Stimulated activated CD4-positive, alpha-beta T cell treated with anti-CD3 and anti-CD28 coated beads, Interleukin-1b, Interleukin-23, amount 100 ng/mL, for 1 hour (primary cell): ENCODE measurements around the gene GSTA2.
"Not testable (repeated sequence)": the region's sequence is repeated elsewhere in the genome, so short reads cannot be mapped to it uniquely, and the experiment has no call there.

Source experiments
- DNase-seq, 2 donors: peaks; one replicate each; pipeline ENCODE4 v3.0.0-alpha.2; 2020; ENCODE audit warnings: low read depth in 2 of 2

GSTA2 gene

DNA sequence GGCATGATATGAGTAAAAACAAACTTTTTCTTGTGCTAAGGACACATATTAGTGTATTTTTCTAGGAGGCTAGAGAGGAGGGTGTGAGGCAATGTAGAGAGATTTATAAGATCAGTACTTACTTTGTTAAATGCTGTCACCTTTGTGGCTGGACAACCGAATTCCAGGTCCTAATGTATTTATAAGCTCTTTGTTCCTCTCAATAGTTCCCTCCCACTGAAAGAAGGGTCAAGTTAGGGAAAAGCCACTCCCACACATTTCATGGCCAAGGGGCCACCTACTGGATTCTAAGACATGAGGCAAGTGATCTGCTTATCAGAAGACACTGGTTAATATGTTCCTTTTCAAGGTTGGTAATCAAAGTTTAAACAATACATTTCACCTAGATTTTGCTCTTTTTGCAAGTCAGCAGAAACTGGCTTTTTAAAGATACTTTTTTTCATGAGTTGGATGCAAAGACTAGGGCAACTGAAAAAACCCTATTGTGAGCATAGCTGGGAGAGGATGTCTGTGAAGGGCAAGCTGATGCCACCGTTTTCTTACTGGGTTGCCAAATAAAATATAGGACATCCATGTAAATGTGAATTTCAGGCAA lies at the start of gene GSTA2:
Gene GSTA2 (minus strand): TSS at position 154 of the 595 bp plus-strand sequence. CDS start 5,528 bp downstream, outside the sequence.
- DNase-seq = not testable (repeated sequence)

DNA sequence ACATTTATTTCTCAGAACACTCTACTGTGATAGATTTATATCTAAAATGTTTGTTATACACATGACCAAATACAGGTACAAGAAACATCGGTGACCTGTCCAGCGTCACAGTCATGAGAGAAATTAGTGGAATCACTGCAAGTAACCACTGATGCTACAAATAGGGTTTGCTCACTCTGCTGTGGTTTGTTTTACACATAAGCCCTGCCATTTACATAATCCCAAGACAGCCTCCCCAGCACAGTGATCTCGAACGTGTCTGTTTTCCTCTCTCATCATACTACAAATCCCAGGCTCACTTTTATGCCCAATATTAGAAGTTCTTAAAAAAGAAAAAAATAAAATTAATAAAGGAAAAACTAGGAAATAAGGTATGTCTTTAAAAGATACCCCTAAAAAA lies 46.5 kb upstream of the GSTA2 start:
- not testable (repeated sequence) for DNase-seq

DNA sequence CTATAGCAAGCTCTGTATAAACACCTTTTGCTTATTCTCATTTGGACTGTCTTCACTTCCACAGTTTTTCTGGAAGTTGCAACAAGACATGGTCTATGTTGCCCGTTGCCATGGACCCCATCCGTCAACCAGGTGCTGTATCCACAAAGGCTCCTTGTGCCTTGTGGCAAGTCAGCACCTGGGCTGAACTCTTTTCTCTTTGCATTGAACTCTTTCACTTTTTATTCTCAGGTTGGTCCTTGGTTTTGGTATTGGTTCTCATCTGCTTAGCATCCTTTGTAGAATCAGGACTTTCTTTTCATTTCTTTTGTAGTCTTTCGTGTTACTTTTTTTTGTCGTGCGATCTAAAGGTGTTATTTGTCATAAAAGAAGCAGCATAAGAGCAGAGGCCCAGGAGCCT lies 45.4 kb upstream of the GSTA2 start:
- DNase-seq = no peak

DNA sequence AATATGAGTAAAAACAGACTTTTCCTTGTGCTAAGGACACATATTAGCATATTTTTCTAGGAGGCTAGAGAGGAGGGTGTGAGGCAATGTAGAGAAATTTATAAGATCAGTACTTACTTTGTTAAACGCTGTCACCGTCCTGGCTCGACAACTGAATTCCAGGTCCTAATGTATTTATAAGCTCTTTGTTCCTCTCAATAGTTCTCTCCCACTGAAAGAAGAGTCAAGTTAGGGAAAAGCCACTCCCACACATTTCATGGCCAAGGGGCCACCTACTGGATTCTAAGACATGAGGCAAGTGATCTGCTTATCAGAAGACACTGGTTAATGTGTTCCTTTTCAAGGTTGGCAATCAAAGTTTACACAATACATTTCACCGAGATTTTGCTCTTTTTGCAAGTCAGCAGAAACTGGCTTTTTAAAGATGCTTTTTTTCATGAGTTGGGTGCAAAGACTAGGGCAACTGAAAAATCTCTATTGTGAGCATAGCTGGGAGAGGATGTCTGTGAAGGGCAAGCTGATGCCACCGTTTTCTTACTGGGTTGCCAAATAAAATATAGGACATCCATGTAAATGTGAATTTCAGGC lies 40.5 kb upstream of the GSTA2 start, which contains the start of gene GSTA1:
Gene GSTA1 (minus strand): TSS at position 149 of the 588 bp plus-strand sequence. CDS start 4,549 bp downstream, outside the sequence.
- not testable (repeated sequence) for DNase-seq

DNA sequence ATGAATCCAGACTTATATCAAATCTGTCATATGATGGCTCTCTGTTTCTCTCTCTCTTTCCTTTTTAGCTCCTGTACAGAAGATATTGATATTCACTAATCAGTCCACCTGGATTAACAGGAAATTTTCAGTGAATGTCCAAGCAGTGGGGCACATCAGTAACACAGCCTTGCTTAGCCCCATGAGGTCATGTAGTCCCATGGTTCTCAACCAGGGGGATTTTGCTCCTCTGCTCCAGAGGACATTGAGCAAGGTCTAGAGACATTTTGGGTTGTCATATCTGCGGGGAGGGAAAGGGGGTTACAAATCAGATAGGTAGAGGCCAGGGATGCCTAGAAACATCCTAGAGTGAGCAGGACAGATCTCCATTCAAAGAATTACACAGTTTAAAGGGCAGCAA lies 39.5 kb upstream of the GSTA2 start:
- DNase-seq = no peak

DNA sequence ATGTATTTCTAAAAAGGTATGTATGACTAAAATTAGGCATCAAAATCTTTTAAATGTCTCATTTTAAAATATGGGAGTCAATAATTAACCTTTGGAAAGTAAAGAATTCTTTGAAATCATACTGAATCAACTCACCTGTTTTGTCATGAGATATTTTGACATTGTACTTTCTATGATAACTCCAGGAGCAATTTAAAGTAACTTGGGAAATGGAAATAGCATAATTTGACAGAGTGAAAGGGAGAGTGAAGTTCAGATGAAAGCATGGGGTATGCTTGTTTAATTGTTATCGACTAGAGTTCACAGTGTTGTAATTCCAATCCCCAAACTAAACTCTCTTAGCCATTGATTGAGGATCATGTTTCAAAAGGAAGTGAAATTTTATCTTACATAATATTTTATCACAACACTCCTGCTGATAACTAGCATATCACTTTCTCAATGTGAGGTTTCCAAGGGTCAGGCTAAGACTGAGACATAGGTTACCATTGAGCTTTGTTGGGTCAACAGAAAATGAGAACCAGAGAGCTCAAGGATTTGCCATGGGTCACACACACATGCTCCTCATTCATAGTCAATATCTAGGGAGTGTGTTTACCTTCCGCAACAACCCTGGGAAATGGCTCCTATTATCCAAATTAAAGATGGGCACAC lies 38.0 kb upstream of the GSTA2 start:
- DNase-seq = no peak

DNA sequence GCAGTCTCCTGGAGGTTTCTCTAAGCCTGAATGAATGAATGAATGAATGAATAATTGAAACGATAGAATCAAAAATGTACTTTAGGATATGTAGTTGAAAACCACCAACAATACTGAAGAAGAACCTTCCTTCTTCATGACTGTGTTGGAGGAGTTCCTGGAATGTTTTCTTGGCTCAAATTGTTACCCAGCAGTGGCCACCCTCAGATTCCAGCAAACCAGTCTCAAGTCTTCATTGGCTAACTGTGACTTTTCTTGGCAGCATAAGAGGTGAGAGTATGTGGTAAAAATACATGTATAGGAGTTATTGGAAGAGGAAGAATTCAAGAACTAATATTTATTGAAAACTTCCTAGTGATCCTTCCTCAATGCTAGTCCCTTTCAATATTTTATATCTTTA lies 36.0 kb upstream of the GSTA2 start:
- not testable (repeated sequence) for DNase-seq

DNA sequence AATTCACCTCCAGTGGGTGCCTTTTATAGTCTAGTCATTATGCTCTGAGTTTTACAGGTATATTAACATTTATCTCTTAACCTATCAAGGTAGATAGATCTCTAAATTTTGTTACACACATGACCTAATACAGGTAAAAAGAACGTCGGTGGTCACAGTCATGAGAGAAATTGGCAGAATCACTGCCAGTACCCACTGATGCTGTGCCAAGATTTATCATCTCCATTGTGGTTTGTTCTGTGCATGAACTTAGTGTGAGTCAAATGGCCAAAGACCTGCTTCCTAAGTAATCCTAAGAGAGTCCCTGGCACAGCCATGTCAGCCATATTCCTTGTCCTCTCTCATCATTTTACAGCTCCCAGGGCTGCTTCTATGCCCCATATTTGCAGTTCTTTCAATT lies 31.1 kb upstream of the GSTA2 start:
- DNase-seq = not testable (repeated sequence)

DNA sequence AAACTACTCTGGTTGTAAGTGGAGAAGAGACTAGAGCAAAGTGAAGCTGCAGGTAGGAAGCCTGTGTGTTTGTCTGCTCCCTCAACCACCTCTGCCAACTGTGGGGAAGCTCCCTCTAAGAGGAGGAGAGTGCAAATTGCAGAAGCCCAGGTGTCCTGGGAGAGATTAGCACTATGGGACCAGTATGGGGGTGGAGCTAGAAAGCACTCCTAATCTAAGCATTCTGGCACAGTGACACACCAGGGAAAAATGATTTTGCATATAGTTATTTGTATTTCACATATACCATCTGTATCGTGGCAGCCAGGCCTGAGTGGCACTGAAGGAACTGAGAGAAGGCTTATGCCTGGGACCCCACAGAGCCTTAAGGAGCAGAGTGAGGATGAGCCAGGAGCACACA lies 27.6 kb upstream of the GSTA2 start:
- DNase-seq = no peak

DNA sequence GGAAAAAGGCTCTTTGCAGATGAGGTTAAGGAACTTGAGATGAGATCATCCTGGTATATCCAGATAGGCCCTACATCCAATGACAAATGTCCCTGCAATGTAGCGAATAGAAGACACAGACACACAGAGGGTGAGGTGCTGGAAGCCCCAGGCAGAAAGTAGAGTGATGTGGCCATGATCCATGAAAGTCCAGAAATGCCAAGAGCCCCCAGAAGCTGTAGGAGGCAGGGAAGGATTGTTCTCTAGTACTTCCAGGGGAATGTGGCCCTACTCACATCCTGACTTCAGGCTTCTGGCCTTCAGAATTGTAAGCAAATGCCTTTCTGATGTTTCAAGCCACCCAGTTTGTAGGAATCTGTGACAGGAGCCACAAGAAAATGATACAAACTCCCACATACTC lies 26.4 kb upstream of the GSTA2 start:
- DNase-seq = not testable (repeated sequence)

DNA sequence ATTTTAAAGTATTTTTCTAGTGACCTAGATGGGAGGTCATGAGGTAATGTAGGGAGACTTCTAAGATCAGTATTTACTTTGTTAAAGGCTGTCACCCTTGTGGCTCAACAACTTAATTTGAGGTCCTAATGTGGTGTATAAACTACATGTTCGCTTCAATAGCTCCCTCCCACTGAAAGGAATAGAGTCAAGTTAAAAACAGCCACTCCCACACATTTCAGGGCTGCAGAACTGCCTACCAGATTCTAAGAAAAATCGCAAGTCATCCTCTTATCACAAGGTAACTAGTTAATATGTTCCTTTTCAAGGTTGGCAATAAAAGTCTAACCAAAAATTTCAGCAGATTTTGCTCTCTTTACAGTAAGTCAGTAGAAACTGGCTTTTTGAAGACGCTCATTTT lies 25.2 kb upstream of the GSTA2 start:
- no peak for DNase-seq

DNA sequence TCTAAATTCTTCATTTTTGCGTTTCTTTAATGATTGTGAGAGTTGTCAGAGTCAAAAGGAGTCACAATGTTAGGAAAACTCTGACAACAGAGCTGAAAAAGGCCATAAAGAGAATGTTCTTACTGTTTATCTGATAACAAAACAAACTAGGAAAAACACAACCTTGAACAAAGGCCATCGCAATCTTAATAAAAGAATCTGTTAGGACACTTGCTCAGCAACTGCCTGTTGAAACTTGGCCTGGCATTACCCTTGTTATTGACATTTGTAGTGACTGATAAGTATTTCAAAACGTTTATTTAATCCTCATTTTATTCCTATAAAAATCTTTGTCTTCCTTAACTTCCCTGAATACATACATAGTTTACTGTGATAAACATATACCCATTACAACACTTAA lies 24.6 kb upstream of the GSTA2 start:
- no peak for DNase-seq

DNA sequence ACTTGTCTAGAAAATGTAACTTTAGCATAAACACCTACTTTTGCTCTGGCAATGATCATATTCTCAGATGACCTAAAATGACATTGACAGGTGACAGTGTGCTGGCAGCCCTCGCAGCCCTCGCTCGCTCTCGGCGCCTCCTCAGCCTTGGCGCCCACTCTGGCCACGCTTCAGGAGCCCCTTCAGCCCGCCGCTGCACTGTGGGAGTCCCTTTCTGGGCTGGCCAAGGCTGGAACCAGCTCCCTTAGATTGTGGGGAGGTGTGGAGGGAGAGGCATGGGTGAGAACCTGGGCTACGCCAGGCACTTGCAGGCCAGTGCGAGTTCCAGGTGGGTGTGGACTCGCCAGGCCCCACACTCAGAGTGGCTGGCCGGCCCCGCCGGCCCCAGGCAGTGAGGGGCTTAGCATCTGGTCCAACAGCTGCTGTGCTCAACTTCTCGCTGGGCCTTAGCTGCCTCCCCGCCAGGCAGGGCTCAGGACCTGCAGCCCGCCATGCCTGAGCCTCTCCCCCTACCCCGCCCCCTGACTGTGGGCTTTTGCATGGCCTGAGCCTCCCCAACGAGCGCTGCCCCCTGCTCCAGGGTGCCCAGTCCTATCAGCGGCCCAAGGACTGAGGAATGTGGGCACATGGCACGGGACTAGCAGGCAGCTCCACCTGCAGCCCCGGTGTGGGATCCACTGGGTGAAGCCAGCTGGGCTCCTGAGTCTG lies 23.1 kb upstream of the GSTA2 start:
- DNase-seq = no peak

DNA sequence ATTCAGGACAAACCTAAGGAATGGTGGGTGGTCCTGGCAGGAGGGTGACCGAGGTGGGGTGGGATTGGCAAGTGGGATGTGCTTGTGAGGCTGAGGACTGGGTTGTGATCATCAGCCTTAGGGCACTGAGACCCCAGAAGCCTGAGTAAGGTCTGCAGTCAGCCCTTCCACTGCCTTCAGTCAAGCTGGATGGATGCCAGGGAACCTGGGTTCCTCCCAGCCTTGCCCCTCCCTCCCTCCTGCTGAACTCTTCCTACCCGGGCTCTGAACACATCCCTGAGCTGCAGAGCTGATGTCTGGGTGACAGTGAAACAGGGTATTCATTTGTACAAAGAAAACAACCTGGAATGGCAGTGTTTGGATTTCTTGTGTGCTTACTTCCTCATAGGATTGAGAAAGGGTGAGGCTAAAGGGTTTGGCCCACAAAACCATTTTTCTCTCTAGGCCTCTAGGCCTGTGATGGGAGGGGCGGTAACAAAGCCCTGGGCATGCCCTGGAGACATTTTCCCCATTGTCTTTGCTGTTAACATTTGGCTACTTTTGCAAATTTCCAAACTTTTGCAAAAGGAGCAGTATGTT lies 19.5 kb upstream of the GSTA2 start:
- DNase-seq = not testable (repeated sequence)

DNA sequence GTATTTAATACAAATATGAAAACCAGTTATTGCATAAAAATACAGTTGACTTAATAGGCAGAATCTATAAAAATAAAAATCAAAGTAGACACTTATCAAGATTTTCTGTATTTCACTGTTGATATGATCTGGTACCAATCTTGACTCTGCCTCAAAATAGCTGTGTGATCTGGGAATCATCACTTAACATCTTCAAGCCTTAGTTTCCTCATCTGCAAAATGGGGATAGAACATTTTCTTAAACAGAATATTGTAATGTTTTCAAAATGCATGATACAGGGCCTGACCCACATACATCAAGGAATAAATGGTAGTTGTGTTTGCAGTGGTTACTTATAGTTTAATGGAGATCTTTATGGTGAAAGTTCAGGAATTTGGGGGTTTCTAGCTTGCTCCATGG lies 18.9 kb upstream of the GSTA2 start:
- DNase-seq = not testable (repeated sequence)

DNA sequence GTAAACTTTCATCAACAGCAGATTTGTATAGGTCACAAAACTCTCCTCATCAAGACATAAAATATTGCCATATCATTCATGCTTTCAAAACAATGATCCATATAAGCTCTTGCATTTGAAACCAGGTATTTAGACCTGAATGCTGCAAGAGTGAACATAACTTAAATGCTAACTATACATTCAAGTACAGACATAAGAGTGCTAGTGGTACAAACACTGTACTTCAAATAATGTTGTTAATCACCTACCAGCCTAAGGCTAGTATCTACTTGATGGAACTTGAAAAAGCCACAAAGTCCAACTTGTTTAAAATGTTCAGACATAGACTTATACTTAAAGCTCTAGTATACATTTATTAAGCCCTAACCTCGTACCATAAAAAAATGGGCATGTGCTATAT lies 16.0 kb upstream of the GSTA2 start:
- no peak for DNase-seq

DNA sequence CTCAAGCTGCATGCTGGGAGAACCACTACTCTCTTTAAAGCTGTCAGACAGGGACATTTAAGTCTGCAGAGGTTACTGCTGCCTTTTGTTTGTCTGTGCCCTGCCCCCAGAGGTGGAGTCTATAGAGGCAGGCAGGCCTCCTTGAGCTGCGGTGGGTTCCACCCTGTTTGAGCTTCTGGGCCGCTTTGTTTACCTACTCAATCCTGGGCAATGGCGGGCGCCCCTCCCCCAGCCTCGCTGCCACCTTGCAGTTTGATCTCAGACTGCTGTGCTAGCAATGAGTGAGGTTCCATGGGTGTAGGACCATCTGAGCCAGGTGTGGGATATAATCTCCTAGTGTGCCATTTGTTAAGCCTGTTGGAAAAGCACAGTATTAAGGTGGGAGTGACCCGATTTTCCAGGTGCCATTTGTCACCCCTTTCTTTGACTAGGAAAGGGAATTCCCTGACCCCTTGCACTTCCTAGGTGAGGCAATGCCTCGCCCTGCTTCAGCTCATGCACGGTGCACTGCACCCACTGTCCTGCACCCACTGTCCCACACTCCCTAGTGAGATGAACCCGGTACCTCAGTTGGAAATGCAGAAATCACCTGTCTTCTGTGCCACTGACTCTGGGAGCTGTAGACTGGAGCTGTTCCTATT lies 13.6 kb upstream of the GSTA2 start:
- not testable (repeated sequence) for DNase-seq

DNA sequence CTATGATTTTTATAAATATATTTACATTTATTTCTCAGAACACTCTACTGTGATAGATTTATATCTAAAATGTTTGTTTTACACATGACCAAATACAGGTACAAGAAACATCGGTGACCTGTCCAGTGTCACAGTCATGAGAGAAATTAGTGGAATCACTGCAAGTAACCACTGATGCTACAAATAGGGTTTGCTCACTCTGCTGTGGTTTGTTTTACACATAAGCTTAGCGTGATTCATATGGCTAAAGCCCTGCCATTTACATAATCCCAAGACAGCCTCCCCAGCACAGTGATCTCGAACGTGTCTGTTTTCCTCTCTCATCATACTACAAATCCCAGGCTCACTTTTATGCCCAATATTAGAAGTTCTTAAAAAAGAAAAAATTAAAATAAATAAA lies 6.1 kb upstream of the GSTA2 start:
- not testable (repeated sequence) for DNase-seq

DNA sequence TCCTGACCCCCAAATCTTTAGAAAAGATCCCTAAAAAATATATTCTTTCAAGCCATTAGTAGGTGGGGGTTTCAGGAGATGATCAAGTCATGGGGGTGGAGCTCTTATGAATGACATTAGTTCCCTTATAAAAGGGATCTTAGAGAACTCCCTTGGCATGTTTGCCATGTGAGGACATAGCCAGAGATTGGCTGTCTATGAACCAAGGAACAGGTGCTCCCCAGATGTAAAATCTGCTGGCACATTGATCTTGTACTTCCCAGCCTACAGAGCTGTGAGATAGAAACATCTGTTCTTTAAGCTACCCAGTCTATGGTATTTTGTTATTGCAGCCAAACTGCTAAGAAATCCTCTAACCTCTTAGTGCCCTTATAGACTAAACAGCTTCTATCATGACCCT lies 4.4 kb upstream of the GSTA2 start:
- not testable (repeated sequence) for DNase-seq

DNA sequence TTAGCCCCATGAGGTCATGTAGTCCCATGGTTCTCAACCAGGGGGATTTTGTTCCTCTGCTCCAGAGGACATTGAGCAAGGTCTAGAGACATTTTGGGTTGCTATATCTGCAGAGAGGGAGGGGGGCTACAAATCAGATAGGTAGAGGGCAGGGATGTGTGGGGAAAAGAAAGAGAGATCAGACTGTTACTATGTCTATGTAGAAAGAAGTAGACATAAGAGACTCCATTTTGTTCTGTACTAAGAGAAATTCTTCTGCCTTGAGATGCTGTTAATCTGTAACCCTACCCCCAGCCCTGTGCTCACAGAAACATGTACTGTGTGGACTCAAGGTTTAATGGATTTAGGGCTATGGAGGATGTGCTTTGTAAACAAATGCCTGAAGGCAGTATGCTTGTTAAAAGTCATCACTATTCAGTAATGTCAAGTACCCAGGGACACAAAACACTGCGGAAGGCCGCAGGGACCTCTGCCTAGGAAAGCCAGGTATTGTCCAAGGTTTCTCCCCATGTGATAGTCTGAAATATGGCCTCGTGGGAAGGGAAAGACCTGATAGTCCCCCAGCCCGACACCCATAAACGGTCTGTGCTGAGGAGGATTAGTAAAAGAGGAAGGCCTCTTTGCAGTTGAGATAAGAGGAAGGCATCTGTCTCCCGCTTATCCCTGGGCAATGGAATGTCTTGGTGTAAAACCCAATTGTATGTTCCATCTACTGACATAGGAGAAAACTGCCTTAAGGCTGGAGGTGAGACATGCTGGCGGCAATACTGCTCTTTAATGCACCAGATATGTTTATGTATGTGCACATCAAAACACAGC lies 1.4 kb downstream of the GSTA2 start:
- not testable (repeated sequence) for DNase-seq
